ENCODE measurements around the gene HOOK2.

GRCh38 chr19:12801466-12802266 is 26.3 kb upstream of the HOOK2 start, which contains the start of the genes PRDX2 and THSD8:
- TF ChIP-seq CTCF (IDR thresholded peaks at IDR 0.05) (peak in 2 of 4 experiments; percentile 3 to 6), POLR2A (IDR thresholded peaks at IDR 0.05) (peak; percentile 75 to 84), POLR2AphosphoS5 (IDR thresholded peaks at IDR 0.05) (peak; percentile 79)

All from gastroesophageal sphincter (tissue), 3 donors.